Left lung (tissue), 10 donors: Measurements from ENCODE around the gene NAP1L4. TPM values are rescaled to one million over a fixed set of nuclear protein-coding genes. Genes with fewer than 3 reads are reported as not detected.
A peak's percentile ranks its signal among the peaks of the same experiment; 100 is the strongest.

Source experiments
- ATAC-seq: fragments of 200-7000 bp; cut with Tn5 transposase; one replicate; pipeline ENCODE4 v1.9.1; 2020; ENCODE audit warnings: moderate library complexity
- DNase-seq, 4 donors: peaks; one replicate each; pipeline ENCODE4 v3.0.0-alpha.2; 2013 to 2020
- H3K27ac ChIP-seq, 2 donors: fragments of 200-600 bp; sonication (generic) in 1 of 2; one replicate each; pipeline versions ENCODE4 v1.5.0 to v1.8.0; 2020 to 2021
- H3K27me3 ChIP-seq, 2 donors: fragments of 200-600 bp; sonication (generic) in 1 of 2; one replicate each; pipeline versions ENCODE4 v1.5.0 to v1.8.0; 2020 to 2021
- H3K36me3 ChIP-seq, 2 donors: fragments of 200-600 bp; sonication (generic) in 1 of 2; one replicate each; pipeline versions ENCODE4 v1.5.0 to v1.8.0; 2020 to 2021
- H3K4me1 ChIP-seq, 2 donors: fragments of 200-600 bp; one replicate each; pipeline ENCODE4 v1.8.0; 2021
- H3K4me3 ChIP-seq, 2 donors: fragments of 200-600 bp; sonication (generic) in 1 of 2; one replicate each; pipeline versions ENCODE4 v1.5.0 to v1.8.0; 2020 to 2021; ENCODE audit warnings: mild to moderate bottlenecking in 1 of 2
- H3K9me3 ChIP-seq, 2 donors: fragments of 200-600 bp; sonication (generic) in 1 of 2; one replicate each; pipeline versions ENCODE4 v1.5.0 to v1.8.0; 2020 to 2021
- intact Hi-C, 2 donors: fragments of 100-400 bp; cut with DNase I; formaldehyde crosslinking; loops; one replicate each; pipeline versions ENCODE4 v1.11.2 to v1.14.2; 2022
- polyA plus RNA-seq, 6 donors: library from polyadenylated mRNA; unstranded; fragments of 120-200 nt; gene quantifications; one replicate each; pipeline ENCODE4 v1.2.1, GENCODE V29; 2013; ENCODE audit not compliant: insufficient read length in 6 of 6
- total RNA-seq, 2 donors: library from RNA; stranded (reverse); fragmentation: NEBNext Ultra II Directional; extraction: Animal tissue kit (Norgen Biotek cat#: 25700); gene quantifications; one replicate each; pipeline ENCODE4 v1.2.1, GENCODE V29; 2021
- TF ChIP-seq, protein P1 (sequence below), 2 donors: fragments of 200-600 bp; sonication (generic) in 1 of 2; IDR thresholded peaks; one replicate each; pipeline versions ENCODE4 v1.5.0 to v1.8.0; 2021; ENCODE audit warnings: antibody characterized with exemption in 2 of 2
- donor health status: DM: no; HTN: yes; CAD: no.
- donor health status: DM: no; HTN: no; CAD: no.

Gene NAP1L4
- total and polyA plus RNA-seq, 8 donors = 101 to 204 (median 180) TPM

- peaks cover 0 to 95% of the 10 kb centered on the region in 2 donors for H3K36me3 ChIP-seq
- intact Hi-C loops = no loop called here
- no peak for ATAC-seq
Measured at GRCh38 chr11:3028813-3029212, 36.7 kb upstream of the NAP1L4 start.

DNA sequence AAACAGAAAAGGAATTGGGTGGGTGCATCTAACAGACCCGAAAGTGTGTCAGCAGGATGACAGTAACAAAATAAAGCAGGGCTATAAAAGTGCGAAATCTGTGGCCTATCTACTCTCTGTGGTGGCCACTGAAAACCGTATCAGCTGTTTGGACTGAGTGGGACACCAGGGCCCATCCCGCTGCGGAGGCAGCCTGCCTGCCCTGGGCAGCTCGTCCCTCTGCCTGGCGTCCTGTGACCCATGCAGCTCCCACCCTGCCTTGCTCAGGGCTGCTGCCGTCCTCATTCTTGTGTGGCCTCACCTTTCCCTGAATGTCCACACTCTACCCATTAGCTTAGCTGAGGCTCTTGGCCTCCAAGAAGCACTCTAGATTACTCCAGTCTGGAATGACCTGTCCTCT lies 34.7 kb upstream of the NAP1L4 start:
- Histone ChIP-seq H3K4me1 (peaks cover 0 to 31% of the 10 kb centered on the region in 2 donors), H3K27ac (no peak overlapping the region), H3K9me3 (no peaks in the 10 kb centered on the region), H3K36me3 (peaks cover 0 to 87% of the 10 kb centered on the region in 2 donors), H3K4me3 (no peak overlapping the region), H3K27me3 (no peaks in the 10 kb centered on the region)
- TF ChIP-seq, protein P1, sequence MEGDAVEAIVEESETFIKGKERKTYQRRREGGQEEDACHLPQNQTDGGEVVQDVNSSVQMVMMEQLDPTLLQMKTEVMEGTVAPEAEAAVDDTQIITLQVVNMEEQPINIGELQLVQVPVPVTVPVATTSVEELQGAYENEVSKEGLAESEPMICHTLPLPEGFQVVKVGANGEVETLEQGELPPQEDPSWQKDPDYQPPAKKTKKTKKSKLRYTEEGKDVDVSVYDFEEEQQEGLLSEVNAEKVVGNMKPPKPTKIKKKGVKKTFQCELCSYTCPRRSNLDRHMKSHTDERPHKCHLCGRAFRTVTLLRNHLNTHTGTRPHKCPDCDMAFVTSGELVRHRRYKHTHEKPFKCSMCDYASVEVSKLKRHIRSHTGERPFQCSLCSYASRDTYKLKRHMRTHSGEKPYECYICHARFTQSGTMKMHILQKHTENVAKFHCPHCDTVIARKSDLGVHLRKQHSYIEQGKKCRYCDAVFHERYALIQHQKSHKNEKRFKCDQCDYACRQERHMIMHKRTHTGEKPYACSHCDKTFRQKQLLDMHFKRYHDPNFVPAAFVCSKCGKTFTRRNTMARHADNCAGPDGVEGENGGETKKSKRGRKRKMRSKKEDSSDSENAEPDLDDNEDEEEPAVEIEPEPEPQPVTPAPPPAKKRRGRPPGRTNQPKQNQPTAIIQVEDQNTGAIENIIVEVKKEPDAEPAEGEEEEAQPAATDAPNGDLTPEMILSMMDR (IDR thresholded peaks at IDR 0.05) = no peak
- no peak for ATAC-seq
- intact Hi-C loops = no loop called here
- DNase-seq = peak in 1 of 4 donors; percentile 36

More at GRCh38 chr11:3028813-3029212, 36.7 kb upstream of the NAP1L4 start:
- Histone ChIP-seq H3K4me1 (peaks cover 0 to 13% of the 10 kb centered on the region in 2 donors), H3K9me3 (no peaks in the 10 kb centered on the region), H3K27ac (no peak overlapping the region), H3K4me3 (no peak overlapping the region), H3K27me3 (no peaks in the 10 kb centered on the region)
- TF ChIP-seq, protein P1 (IDR thresholded peaks at IDR 0.05) = no peak
- DNase-seq = no peak

GRCh38 chr11:3022982-3023381 lies 30.9 kb upstream of the NAP1L4 start:
- no peaks in the 10 kb centered on the region for H3K27me3 ChIP-seq
- no peak overlapping the region for H3K4me3 ChIP-seq
- peaks cover 0 to 18% of the 10 kb centered on the region in 2 donors for H3K4me1 ChIP-seq
- DNase-seq = no peak
- H3K9me3 ChIP-seq = no peaks in the 10 kb centered on the region
- peaks cover 0 to 83% of the 10 kb centered on the region in 2 donors for H3K36me3 ChIP-seq
- ATAC-seq = no peak
- peak overlapping the region in 1 of 2 donors; percentile 11 for H3K27ac ChIP-seq
- TF ChIP-seq, protein P1 (IDR thresholded peaks at IDR 0.05) = no peak
- intact Hi-C loops = no loop called here

DNA sequence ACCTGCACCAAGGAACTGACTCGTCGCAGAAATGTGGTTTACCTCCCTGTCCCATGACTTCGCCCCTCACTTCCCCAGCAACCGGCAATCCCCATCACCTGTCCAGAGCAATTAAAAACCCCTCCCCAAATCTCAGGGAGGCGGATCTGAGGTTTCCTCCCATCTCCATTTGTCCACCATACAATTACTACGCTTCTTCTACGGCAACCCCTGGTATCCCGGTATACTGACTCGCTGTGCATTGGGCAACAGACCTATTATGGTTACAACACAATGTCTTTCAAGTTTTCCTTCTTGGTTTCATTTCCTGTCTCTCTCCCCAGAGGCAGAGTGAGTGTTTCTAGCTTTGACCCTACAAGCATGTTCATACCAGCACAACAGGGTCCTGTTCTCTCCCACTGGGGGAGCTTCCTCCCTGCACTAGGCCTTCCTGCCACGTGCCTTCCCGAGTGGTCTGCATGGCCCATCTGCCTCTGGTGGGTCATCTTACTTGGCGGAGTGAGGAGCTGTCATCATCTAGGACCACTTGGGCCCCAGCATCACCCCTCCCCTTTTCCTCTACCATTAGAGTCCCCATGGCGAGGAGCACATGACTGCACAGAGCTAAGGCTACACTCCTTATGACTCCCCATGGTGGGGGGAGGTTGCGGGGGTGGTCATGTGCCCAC lies 30.3 kb upstream of the NAP1L4 start:
- DNase-seq = peak in 1 of 4 donors; percentile 41

GRCh38 chr11:3021125-3021524 lies 29.0 kb upstream of the NAP1L4 start:
- TF ChIP-seq, protein P1 (IDR thresholded peaks at IDR 0.05) = no peak
- no peaks in the 10 kb centered on the region for H3K27me3 ChIP-seq
- H3K27ac ChIP-seq = no peak overlapping the region
- no peak overlapping the region for H3K4me3 ChIP-seq
- H3K36me3 ChIP-seq = peaks cover 0 to 83% of the 10 kb centered on the region in 2 donors
- no peaks in the 10 kb centered on the region for H3K9me3 ChIP-seq
- peaks cover 0 to 18% of the 10 kb centered on the region in 2 donors for H3K4me1 ChIP-seq
- DNase-seq (peak in 2 of 4 donors; percentile 7 to 30), ATAC-seq (peak; percentile 84)
- intact Hi-C loops = no loop called here

More for the DNA sequence above, 30.3 kb upstream of the NAP1L4 start:
- Histone ChIP-seq H3K4me3 (no peak overlapping the region), H3K27ac (peak overlapping the region in 1 of 2 donors; percentile 11), H3K4me1 (peaks cover 0 to 18% of the 10 kb centered on the region in 2 donors), H3K36me3 (peaks cover 0 to 83% of the 10 kb centered on the region in 2 donors), H3K9me3 (no peaks in the 10 kb centered on the region), H3K27me3 (no peaks in the 10 kb centered on the region)
- intact Hi-C loops = no loop called here
- TF ChIP-seq, protein P1 (IDR thresholded peaks at IDR 0.05) = no peak
- peak; percentile 38 for ATAC-seq
